HG02870 (cell line): ENCODE results near the gene S100A4.
"Not testable (repeated sequence)": the region's sequence is repeated elsewhere in the genome, so short reads cannot be mapped to it uniquely, and the experiment has no call there.

Experiments
- ATAC-seq: cut with Tn5 transposase; IDR thresholded peaks from one replicate; pipeline ENCODE4 v1.9.1; 2021; ENCODE audit warnings: mild to moderate bottlenecking, moderate library complexity; ENCODE audit not compliant: unreplicated experiment

S100A4 gene

DNA sequence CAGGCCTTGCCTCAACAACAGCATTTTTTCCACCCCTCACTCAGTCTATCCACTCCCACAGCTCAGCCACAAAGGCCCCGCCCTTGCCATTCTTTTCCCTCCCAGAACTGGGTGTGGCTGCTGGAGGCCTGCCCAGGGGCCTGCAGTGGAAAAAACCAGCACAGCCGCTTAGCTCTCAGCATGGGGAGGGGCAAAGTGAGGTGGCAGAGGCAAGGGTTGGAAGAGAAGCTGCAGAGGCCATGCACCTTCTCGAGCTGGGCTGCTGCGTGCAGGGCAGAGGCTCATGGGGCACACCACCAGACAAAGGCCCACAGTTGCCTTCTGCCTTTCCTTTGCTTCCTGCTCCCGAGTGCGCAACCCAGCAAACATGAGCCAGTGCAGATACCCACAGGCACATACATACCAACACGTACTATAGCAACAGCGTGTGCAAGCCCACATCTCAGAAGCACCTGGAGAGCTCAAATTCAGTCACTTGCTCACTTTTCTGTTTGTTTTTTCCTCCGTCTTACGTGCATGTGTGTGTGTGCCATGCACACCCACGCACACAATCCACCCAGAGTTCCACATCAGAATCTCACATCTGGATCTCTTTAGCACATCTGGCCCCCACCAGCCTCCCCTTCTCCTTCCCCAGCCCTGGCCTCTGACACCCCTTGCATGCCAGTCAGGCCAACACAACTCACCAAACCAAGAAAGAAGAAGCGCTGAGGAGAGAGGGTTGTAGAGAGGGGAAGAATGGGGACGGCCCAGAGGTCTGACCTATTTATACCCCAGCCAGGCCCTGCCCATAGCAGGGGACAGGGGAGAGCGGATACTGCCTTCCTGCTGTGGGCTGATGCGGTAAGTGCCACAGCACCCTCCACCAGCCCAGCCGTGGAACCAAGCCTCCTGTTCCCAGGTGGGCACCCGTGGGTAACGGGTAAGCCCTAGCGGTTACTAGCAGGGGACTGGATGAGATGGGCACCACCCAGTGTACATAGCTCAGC is at the start of gene S100A4:
S100A4 (minus strand) TSS at position 740 of the 989 bp plus-strand sequence. CDS start 1,012 bp downstream, outside the sequence.
- no peak for ATAC-seq

DNA sequence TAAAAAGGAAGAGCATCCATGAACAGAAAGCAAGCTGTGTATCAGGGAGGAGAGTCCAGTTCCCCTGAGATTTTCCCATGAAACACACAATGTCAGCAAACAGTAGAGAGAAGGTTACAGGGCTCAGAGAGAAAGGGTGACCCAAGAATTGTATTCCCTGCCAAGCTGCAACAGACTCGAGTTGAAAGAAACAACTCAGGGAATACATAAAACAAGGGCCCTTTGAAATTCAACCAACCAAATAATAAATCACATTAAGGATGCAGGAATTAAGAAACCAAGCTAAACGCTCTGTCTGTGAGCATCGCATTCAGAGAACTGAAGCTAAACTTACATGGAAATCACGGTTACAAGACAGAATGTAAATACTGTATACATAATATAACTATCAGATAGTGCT is 47.1 kb upstream of the S100A4 start:
- ATAC-seq, result no peak

- no peak for ATAC-seq
Observed at GRCh38 chr1:153588482-153588881, 42.9 kb upstream of the S100A4 start.

DNA sequence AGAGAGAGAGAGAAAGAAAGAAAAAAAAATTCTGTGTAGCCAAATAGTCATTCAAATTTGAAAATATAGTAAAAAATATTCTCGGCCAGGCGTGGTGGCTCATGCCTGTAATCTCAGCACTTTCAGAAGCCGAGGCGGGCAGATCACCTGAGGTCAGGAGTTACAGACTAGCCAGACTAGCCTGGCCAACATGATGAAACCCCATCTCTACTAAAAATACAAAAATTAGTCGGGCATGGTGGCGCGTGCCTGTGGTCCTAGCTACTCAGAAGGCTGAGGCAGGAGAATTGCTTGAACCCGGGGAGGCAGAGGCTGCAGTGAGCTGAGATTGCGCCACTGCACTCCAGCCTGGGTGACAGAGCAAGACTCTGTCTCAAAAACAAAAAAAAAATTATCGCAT is 42.4 kb upstream of the S100A4 start:
- ATAC-seq, result not testable (repeated sequence)

GRCh38 chr1:153587314-153587713 is 41.7 kb upstream of the S100A4 start:
- ATAC-seq, result no peak

GRCh38 chr1:153586347-153586746 is 40.7 kb upstream of the S100A4 start:
- no peak for ATAC-seq

- no peak for ATAC-seq
Observed at GRCh38 chr1:153585006-153585405, 39.4 kb upstream of the S100A4 start.

GRCh38 chr1:153583976-153584375 is 38.4 kb upstream of the S100A4 start:
- ATAC-seq, result no peak

GRCh38 chr1:153583514-153583913 is 37.9 kb upstream of the S100A4 start:
- not testable (repeated sequence) for ATAC-seq

DNA sequence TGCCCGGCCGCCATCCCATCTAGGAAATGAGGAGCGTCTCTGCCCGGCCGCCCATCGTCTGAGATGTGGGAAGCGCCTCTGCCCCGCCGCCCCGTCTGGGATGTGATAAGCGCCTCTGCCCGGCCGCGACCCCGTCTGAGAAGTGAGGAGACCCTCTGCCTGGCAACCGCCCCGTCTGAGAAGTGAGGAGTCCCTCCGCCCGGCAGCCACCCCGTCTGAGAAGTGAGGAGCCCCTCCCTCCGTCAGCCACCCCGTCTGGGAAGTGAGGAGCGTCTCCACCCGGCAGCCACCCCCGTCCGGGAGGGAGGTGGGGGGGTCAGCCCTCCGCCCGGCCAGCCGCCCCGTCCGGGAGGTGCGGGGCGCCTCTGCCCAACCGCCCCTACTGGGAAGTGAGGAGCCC is 37.2 kb upstream of the S100A4 start:
- not testable (repeated sequence) for ATAC-seq

GRCh38 chr1:153578936-153579335 is 33.3 kb upstream of the S100A4 start:
- no peak for ATAC-seq

GRCh38 chr1:153578490-153578889 is 32.9 kb upstream of the S100A4 start:
- no peak for ATAC-seq

DNA sequence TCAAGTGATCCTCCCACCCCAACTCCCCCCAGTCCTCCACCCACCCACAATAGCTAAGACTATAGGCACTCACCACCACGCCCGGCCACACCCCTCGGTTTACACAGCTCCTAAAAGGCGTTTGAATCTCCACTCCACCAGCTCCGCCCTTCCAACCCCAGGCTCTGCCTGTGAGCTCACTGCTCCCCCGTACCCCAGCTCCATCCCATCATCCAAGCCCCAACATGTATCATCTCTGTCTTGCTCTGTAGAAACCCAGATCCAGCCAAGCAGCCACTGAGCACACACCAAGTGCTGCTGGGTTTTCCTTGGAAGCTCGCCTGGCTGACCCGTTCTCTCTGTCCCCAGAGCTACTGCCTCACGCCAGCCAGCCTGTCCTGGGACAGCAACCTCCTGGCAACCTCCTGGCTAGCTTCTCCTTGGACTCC is 32.0 kb upstream of the S100A4 start:
- no peak for ATAC-seq

DNA sequence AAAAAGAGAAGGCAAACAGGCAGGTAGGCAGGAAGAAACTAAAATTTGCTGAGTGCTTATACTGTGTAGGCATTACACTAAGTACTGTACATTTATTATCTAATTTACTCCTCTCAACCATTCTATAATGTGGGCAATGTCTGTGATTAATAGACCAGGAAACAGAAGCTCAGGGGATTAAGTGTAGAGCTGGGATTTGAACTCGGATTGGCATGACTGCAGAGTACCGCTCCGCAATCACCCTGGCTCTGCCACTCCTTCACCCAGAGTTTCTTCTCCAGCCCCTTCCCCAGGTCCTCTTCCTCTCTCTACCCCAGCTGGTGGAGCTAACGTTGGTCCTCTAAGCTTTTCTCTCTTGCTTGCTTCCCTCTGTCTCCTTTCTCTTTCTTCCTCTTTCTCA is 31.5 kb upstream of the S100A4 start:
- no peak for ATAC-seq

- ATAC-seq, result not testable (repeated sequence)
Observed at GRCh38 chr1:153575497-153575896, 29.9 kb upstream of the S100A4 start.

GRCh38 chr1:153575081-153575491 is 29.5 kb upstream of the S100A4 start:
- ATAC-seq, result not testable (repeated sequence)

DNA sequence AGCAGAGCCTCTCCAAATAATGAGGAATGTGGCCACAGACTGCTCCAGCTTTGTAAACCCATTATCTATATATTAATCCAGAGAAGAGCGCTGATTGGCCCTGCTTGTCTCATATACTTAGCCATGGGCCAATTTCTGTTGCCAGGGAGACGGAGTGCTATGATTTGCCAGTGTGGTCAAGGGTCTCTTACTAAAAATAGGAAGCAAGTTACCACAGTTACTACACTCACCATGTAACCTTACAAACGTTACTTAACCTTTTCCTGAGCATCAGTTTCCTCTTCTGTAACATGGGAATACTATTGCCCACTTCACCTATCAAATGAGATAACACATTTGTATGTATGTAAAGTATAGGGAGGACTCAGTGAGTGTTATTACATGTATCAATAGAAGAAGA is 27.7 kb upstream of the S100A4 start:
- no peak for ATAC-seq

DNA sequence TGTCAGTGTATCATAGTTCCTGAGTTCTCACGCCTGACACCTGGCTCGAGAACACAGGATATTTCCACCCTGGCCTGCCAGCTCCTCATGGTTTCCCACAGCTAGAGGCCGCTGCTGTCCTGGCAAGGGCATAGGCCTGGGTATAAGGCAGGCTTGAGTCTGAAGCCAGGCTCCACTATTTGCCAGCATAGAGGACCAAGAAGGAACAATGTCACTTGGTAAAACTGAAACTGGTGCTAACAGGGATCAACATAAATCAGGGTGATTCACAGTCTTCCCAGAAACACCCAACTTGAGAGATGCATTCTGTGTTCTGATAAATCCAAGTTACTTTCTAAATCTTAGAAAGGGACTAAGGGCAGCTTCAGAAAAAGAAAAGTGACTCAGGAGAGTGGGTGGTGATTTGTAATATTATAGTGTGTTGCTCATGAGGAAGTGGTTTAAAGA is 27.0 kb upstream of the S100A4 start:
- no peak for ATAC-seq

DNA sequence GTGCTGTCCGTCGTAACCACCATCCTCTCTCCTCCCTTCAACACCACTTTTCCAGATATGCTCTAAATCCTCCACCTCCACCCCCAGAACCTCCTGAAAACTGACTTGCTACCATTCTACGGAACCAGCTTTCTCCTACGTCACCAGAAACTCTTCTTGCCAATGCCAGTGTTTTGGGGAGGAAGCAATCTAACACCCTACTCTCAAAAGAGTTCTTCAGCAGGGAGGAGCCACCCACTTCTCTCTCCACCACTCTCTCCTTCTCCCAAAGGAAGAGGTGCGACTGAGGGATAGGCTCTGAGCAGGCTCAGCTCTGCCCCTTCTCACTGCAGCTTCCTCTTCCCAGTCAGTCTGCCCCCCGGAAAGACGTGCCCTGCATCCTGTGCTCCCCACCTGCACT is 26.1 kb upstream of the S100A4 start:
- ATAC-seq, result no peak

DNA sequence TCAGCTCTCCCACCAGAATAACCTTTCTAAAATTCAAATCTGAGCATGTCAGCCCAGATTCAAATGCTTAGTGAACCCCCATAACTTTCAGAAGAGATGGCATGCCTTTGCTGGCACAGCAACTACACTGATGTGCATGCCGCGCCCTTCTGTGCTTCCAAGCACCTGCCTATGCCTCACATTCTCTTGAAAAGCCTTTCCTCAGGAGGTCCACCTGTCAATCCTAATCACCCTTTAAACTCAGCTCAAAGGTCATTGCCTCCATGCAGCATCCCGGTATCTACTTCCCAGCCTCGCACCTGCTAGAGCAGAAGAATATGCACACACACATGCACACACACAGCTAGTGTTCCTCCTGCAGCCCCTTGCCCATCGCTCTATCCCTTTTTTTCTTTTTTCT is 25.3 kb upstream of the S100A4 start:
- no peak for ATAC-seq

DNA sequence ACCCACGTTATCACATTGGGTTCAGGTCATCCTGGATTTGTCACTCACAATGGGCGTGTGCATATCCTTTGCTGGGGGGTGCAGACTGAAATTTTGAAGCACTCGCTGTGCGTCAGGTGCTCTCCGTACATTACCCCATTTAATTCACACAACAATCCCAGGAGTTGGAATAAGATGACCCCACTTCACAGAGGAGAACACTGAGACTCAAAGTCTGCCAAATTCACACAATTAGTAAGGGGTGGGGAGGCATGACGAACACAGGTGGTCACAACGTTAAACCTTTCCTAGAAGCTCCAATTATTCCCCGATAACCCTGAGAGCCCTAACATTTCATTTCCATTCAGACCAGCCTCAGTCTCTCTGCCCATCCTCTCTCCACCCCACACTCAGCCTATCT is 23.9 kb upstream of the S100A4 start:
- ATAC-seq, result no peak

DNA sequence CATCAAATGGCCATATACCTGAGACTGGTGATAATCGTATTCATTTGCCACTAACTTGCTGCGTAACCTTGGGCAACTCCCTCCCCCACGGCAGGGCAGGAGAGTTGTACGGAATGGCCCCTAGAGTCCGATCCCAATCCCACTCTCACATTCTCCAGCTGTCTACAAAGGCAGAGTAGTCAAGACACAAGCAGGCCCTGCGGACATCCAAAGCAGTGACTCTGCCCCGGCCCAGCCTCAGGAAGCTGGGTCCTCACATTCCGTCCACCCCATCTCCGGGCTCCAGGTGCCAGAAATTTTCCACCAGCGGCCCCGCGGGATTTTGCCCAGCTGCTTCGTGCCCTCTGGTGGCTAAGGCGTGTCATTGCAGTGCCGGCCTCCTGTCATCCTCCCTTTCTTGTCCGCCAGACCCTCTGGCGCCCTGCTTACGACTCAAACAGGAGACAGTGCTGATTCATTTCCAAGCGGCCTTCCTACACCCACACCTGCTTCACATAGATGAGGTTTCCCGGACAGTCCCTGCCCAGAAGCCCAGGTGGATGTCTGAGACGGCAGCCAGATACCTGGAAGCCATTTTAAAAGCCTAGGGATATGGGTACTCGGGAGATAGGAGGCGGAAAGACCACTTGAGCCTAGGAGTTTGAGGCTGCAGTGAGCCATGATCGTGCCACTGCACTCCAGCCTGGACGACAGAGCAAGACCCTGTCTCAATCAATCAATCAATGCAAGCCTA is 22.9 kb upstream of the S100A4 start:
- no peak for ATAC-seq
